K562 (cell line): ENCODE data around the gene FAM186B.

ENCODE experiments used
- EZH2 ChIP-seq: IDR thresholded peaks from 2 replicates; pipeline ENCODE4 v1.6.1; 2012; ENCODE audit warnings: low read depth, mild to moderate bottlenecking, inconsistent platforms, low read length, borderline replicate concordance
- GATA2 ChIP-seq: sonication (generic); formaldehyde crosslinking; IDR thresholded peaks from 2 replicates; pipeline ENCODE4 v1.4.0; 2020; ENCODE audit warnings: mild to moderate bottlenecking, missing genetic modification reagents
- MAFF ChIP-seq: IDR thresholded peaks from 2 replicates; pipeline ENCODE4 v1.6.1; 2012; ENCODE audit warnings: low read length, improper control_type of control experiment
- SP1 ChIP-seq: sonication (generic); formaldehyde crosslinking; IDR thresholded peaks from 2 replicates; pipeline ENCODE4 v1.8.1; 2022; ENCODE audit warnings: mild to moderate bottlenecking, missing genetic modification reagents
- SPI1 ChIP-seq: IDR thresholded peaks from 2 replicates; pipeline ENCODE4 v1.6.1; 2011; ENCODE audit warnings: low read depth, low read length, control low read depth, borderline replicate concordance
- TF ChIP-seq, protein P1 (sequence below): sonication (generic); formaldehyde crosslinking; IDR thresholded peaks from 2 replicates; pipeline ENCODE4 v1.4.0; 2020; ENCODE audit warnings: mild to moderate bottlenecking, missing genetic modification reagents
- TF ChIP-seq, protein P2 (sequence below): sonication (generic); formaldehyde crosslinking; IDR thresholded peaks from 2 replicates; pipeline ENCODE4 v1.5.0; 2020; ENCODE audit warnings: missing genetic modification reagents

- TF ChIP-seq, protein P1, sequence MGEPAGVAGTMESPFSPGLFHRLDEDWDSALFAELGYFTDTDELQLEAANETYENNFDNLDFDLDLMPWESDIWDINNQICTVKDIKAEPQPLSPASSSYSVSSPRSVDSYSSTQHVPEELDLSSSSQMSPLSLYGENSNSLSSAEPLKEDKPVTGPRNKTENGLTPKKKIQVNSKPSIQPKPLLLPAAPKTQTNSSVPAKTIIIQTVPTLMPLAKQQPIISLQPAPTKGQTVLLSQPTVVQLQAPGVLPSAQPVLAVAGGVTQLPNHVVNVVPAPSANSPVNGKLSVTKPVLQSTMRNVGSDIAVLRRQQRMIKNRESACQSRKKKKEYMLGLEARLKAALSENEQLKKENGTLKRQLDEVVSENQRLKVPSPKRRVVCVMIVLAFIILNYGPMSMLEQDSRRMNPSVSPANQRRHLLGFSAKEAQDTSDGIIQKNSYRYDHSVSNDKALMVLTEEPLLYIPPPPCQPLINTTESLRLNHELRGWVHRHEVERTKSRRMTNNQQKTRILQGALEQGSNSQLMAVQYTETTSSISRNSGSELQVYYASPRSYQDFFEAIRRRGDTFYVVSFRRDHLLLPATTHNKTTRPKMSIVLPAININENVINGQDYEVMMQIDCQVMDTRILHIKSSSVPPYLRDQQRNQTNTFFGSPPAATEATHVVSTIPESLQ (CRISPR knock-in tag) = no peak
- no peak for TF ChIP-seq SPI1
- no peak for TF ChIP-seq MAFF
- no peak for TF ChIP-seq GATA2 (CRISPR knock-in tag)
- no peak for TF ChIP-seq EZH2
- no peak for TF ChIP-seq SP1 (CRISPR knock-in tag)
- TF ChIP-seq, protein P2, sequence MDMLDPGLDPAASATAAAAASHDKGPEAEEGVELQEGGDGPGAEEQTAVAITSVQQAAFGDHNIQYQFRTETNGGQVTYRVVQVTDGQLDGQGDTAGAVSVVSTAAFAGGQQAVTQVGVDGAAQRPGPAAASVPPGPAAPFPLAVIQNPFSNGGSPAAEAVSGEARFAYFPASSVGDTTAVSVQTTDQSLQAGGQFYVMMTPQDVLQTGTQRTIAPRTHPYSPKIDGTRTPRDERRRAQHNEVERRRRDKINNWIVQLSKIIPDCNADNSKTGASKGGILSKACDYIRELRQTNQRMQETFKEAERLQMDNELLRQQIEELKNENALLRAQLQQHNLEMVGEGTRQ (CRISPR knock-in tag) = no peak
These were observed 56.4 kb downstream of the FAM186B start for GRCh38 chr12:49548822-49549648.
